Panc1 (cell line): ENCODE results near the gene MYOZ2.
"Not testable (repeated sequence)": the region's sequence is repeated elsewhere in the genome, so short reads cannot be mapped to it uniquely, and the experiment has no call there.

ENCODE experiments used
- CTCF ChIP-seq: fragments of 450-650 bp; IDR thresholded peaks from 2 replicates; pipeline ENCODE4 v1.5.1; 2017; ENCODE audit warnings: mild to moderate bottlenecking
- POLR2AphosphoS5 ChIP-seq: IDR thresholded peaks from 2 replicates; pipeline ENCODE4 v1.6.1; 2012; ENCODE audit warnings: mild to moderate bottlenecking, low read depth, low read length, moderate library complexity
- REST ChIP-seq, 2 experiments: IDR thresholded peaks; 2 replicates each; pipeline ENCODE4 v1.6.1; 2011 to 2012; ENCODE audit warnings: low read depth in 2 of 2, control low read depth in 1 of 2, low read length in 1 of 2, mild to moderate bottlenecking in 1 of 2, moderate library complexity in 1 of 2; ENCODE audit not compliant: insufficient read depth in 1 of 2
- TCF7L2 ChIP-seq: IDR thresholded peaks from 2 replicates; pipeline ENCODE4 v1.6.1; 2011; ENCODE audit warnings: mild to moderate bottlenecking, low read depth, low read length, inconsistent platforms

GRCh38 chr4:119173729-119174361, 38.2 kb downstream of the MYOZ2 start:
- not testable (repeated sequence) for TF ChIP-seq CTCF; POLR2AphosphoS5; TCF7L2; REST (IDR thresholded peaks at IDR 0.05; ENCODE audit: insufficient read depth in 1 of 2, low read depth in 2 of 2, low read length in 1 of 2)
